Right lobe of liver (tissue), 4 donors: ENCODE results near the gene MREG.

Experiments
- POLR2A ChIP-seq: fragments of 450-650 bp; IDR thresholded peaks from one replicate; pipeline ENCODE4 v1.6.1; 2017; ENCODE audit warnings: antibody characterized with exemption, mild to moderate bottlenecking
- TF ChIP-seq, protein P1 (sequence below), 4 donors: fragments of 200-600 bp in 3 of 4; fragments of 450-650 bp in 1 of 4; IDR thresholded peaks; one replicate each; pipeline versions ENCODE4 v1.5.1 to v1.8.0; 2016 to 2022; ENCODE audit warnings: antibody characterized with exemption in 4 of 4, mild to moderate bottlenecking in 2 of 4
- donor health status: DM: no; HTN: no; CAD: no.
- donor health status: DM: no; HTN: no; CAD: no.
- donor health status: DM: no; HTN: yes; CAD: no.

DNA sequence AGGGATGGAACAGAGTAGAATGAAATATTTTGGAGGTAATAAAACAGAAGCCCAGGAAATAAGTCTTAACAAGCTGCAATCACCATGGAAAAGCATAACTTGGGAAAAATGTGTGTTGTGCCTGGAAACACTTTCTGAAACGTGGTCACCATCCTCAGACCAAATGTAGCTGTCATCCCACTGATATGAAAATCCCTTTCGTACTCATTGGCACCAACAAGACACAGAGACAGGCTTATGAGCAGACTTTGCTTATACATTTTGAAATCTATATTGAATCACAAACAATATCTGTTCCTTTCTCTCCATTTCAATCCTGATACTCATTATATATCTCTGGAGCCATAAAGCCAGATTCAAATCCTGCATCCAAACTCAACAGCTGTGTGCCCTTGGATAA, 28.7 kb downstream of the MREG start:
- TF ChIP-seq, protein P1, sequence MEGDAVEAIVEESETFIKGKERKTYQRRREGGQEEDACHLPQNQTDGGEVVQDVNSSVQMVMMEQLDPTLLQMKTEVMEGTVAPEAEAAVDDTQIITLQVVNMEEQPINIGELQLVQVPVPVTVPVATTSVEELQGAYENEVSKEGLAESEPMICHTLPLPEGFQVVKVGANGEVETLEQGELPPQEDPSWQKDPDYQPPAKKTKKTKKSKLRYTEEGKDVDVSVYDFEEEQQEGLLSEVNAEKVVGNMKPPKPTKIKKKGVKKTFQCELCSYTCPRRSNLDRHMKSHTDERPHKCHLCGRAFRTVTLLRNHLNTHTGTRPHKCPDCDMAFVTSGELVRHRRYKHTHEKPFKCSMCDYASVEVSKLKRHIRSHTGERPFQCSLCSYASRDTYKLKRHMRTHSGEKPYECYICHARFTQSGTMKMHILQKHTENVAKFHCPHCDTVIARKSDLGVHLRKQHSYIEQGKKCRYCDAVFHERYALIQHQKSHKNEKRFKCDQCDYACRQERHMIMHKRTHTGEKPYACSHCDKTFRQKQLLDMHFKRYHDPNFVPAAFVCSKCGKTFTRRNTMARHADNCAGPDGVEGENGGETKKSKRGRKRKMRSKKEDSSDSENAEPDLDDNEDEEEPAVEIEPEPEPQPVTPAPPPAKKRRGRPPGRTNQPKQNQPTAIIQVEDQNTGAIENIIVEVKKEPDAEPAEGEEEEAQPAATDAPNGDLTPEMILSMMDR (IDR thresholded peaks at IDR 0.05): no peak
- no peak for TF ChIP-seq POLR2A
